Measurements from ENCODE around the gene KCNJ3. TPM values are rescaled to one million over a fixed set of nuclear protein-coding genes. Genes with fewer than 3 reads are reported as not detected.

The KCNJ3 gene
- total RNA-seq, 4 donors from 2014 or later, result 0.26 TPM; not detected in 3

GRCh38 chr2:154898269-154898668 lies 199.8 kb downstream of the KCNJ3 start:
- no peaks in the 10 kb centered on the region for H3K4me1 ChIP-seq
- no peaks in the 10 kb centered on the region for H3K27me3 ChIP-seq
- 71% methylated on average over 1 of the region's 1 CpG for WGBS
- H3K9me3 ChIP-seq, result peaks cover 4% of the 10 kb centered on the region
- H3K4me3 ChIP-seq, result no peak overlapping the region
- H3K36me3 ChIP-seq, result no peaks in the 10 kb centered on the region
- TF ChIP-seq POLR2A (IDR thresholded peaks at IDR 0.05) (no peak), EP300 (IDR thresholded peaks at IDR 0.05) (no peak), POLR2AphosphoS5 (IDR thresholded peaks at IDR 0.05) (no peak)
- TF ChIP-seq, protein P1, sequence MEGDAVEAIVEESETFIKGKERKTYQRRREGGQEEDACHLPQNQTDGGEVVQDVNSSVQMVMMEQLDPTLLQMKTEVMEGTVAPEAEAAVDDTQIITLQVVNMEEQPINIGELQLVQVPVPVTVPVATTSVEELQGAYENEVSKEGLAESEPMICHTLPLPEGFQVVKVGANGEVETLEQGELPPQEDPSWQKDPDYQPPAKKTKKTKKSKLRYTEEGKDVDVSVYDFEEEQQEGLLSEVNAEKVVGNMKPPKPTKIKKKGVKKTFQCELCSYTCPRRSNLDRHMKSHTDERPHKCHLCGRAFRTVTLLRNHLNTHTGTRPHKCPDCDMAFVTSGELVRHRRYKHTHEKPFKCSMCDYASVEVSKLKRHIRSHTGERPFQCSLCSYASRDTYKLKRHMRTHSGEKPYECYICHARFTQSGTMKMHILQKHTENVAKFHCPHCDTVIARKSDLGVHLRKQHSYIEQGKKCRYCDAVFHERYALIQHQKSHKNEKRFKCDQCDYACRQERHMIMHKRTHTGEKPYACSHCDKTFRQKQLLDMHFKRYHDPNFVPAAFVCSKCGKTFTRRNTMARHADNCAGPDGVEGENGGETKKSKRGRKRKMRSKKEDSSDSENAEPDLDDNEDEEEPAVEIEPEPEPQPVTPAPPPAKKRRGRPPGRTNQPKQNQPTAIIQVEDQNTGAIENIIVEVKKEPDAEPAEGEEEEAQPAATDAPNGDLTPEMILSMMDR (IDR thresholded peaks at IDR 0.05), result no peak
- H3K27ac ChIP-seq, result no peak overlapping the region
- DNase-seq (ENCODE audit: low spot score in 2 of 2), result no peak

GRCh38 chr2:154901063-154901462 lies 202.6 kb downstream of the KCNJ3 start:
- TF ChIP-seq POLR2A (IDR thresholded peaks at IDR 0.05) (no peak), EP300 (IDR thresholded peaks at IDR 0.05) (no peak), POLR2AphosphoS5 (IDR thresholded peaks at IDR 0.05) (no peak)
- TF ChIP-seq, protein P1 (IDR thresholded peaks at IDR 0.05), result no peak

More at GRCh38 chr2:154901063-154901462, 202.6 kb downstream of the KCNJ3 start:
- no peak for DNase-seq (ENCODE audit: low spot score in 2 of 2)
- H3K27me3 ChIP-seq, result no peaks in the 10 kb centered on the region
- H3K4me1 ChIP-seq, result no peaks in the 10 kb centered on the region
- no peaks in the 10 kb centered on the region for H3K9me3 ChIP-seq
- no peaks in the 10 kb centered on the region for H3K36me3 ChIP-seq
- no peak overlapping the region for H3K27ac ChIP-seq
- 74% methylated on average over 1 of the region's 1 CpG for WGBS
- no peak overlapping the region for H3K4me3 ChIP-seq
